ENCODE data around the gene SMAD9. TPM values are rescaled to one million over a fixed set of nuclear protein-coding genes. Genes with fewer than 3 reads are reported as not detected.

SMAD9 gene
- 10 to 100 TPM in 1 of 2 donors, 1 to 10 TPM in 1; 9.2 to 35.0 TPM for total RNA-seq
- polyA plus RNA-seq, result 1 to 10 TPM; 2.5 to 3.2 TPM
- long read RNA-seq, donor 1, full-length matches to known transcripts, result 1 of 7 reads
- long read RNA-seq, donor 1, partial matches to known transcripts, result 6 of 7 reads
- long read RNA-seq, donor 1, other reads (novel, unspliced or antisense), result 0 of 7 reads
- long read RNA-seq, donor 2, full-length matches to known transcripts, result 2 of 2 reads
- long read RNA-seq, donor 2, partial matches to known transcripts, result 0 of 2 reads
- long read RNA-seq, donor 2, other reads (novel, unspliced or antisense), result 0 of 2 reads
- long read RNA-seq, donor 3, full-length matches to known transcripts, result 3 of 8 reads
- long read RNA-seq, donor 3, partial matches to known transcripts, result 5 of 8 reads
- long read RNA-seq, donor 3, other reads (novel, unspliced or antisense), result 0 of 8 reads
- long read RNA-seq, donor 4, result 0 reads
- long read RNA-seq, donor 5, full-length matches to known transcripts, result 3 of 35 reads
- long read RNA-seq, donor 5, partial matches to known transcripts, result 32 of 35 reads
- long read RNA-seq, donor 5, other reads (novel, unspliced or antisense), result 0 of 35 reads

DNA sequence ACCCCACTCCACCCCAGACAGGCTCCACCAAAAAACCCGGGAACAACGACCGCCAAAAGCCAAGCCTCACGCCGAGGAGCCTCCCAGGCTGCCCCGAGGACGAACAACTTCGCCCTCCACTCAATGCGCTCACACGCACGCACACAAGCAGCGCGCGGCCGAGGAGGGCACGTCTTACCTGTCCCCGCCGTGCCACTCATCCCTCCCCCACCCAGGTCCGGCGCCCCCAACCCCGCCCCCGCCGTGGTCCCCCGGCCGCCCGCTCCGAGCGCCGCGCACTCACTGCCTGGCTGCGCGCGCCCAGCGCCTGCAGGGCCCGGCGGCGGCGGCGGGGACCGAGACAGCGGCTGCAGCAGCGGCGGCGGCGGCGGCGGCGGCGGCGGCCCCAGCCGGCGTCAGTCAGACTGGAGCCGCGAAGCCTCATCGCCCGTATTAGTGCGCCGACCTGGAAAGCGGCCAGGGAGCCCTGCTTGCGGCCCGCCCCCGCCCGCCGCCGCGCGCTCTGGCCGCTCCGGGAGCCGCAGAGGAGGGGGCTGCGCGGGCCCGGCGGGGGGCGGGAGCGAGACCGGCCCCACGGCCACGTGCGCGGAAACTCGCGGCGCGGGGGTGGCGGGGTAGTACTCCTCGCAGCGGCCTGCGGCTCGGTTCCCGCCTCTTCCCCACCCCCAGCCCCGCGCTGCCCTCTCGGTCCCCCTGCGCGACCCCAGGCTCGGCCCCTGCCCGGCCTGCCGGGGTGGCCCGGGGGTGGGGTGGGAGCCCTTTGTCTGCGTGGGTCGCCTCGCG, at the start of gene SMAD9:
Gene SMAD9, minus strand, starts transcription at position 406 of the 783 bp plus-strand sequence. CDS start 40,549 bp downstream, outside the sequence.
- Histone ChIP-seq H3K27ac (ENCODE audit: low read depth in 1 of 2, low read length in 1 of 2) (peak within 1 kb of the TSS; percentile 51 to 79), H3K4me1 (ENCODE audit: control insufficient read depth in 5 of 5, insufficient read depth in 5 of 5, low read length in 5 of 5) (peaks cover 0 to 42% (median 4%) of the 10 kb centered on the region in 5 donors), H3K36me3 (ENCODE audit: control insufficient read depth in 4 of 4, insufficient read depth in 4 of 4, low read length in 4 of 4) (no peaks in the 10 kb centered on the region), H3K4me3 (peak within 1 kb of the TSS; percentile 64), H3K9ac (ENCODE audit: insufficient read depth in 1 of 2, low read length in 2 of 2) (peak within 1 kb of the TSS; percentile 66 to 92), H3K9me3 (ENCODE audit: control insufficient read depth in 4 of 4, insufficient read depth in 3 of 4, low read length in 3 of 4) (no peaks in the 10 kb centered on the region), H3K27me3 (ENCODE audit: control insufficient read depth in 3 of 3, insufficient read depth in 3 of 3, low read length in 2 of 3) (no peaks in the 10 kb centered on the region)
- TF ChIP-seq, protein P1, sequence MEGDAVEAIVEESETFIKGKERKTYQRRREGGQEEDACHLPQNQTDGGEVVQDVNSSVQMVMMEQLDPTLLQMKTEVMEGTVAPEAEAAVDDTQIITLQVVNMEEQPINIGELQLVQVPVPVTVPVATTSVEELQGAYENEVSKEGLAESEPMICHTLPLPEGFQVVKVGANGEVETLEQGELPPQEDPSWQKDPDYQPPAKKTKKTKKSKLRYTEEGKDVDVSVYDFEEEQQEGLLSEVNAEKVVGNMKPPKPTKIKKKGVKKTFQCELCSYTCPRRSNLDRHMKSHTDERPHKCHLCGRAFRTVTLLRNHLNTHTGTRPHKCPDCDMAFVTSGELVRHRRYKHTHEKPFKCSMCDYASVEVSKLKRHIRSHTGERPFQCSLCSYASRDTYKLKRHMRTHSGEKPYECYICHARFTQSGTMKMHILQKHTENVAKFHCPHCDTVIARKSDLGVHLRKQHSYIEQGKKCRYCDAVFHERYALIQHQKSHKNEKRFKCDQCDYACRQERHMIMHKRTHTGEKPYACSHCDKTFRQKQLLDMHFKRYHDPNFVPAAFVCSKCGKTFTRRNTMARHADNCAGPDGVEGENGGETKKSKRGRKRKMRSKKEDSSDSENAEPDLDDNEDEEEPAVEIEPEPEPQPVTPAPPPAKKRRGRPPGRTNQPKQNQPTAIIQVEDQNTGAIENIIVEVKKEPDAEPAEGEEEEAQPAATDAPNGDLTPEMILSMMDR (IDR thresholded peaks at IDR 0.05; ENCODE audit: control extremely low read depth, extremely low read depth), result no peak
- WGBS, 2 donors, result 1% methylated on average over 56 to 104 of the region's 104 CpGs
- ATAC-seq (ENCODE audit: insufficient read depth, low FRiP score), result peak; percentile 70
- DNase-seq, result peak; percentile 85 to 93 (median 89)

DNA sequence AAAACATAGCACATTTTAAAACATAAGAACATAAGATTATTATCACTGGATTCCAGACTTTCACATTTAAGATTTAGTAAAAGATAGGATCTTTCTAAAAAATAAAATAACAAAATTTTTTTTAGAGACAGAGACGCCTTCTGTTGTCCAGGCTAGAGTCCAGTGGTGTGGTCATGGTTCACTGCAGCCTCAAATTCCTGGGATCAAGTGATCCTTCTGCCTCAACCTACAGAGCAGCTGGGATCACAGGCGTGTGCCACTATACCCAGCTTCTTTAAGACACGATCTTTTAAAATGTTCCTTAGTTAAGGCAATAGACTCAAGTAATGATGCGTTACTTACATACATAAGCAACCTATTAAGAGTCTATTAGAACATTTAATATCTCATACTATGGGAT, 46.4 kb upstream of the SMAD9 start:
- H3K4me1 ChIP-seq (ENCODE audit: control insufficient read depth in 5 of 5, insufficient read depth in 5 of 5, low read length in 5 of 5), result no peaks in the 10 kb centered on the region
- 97 to 98% methylated on average over 4 of the region's 4 CpGs for WGBS, 2 donors
- no peak for ATAC-seq (ENCODE audit: insufficient read depth, low FRiP score)
- H3K27ac ChIP-seq (ENCODE audit: low read depth in 1 of 2, low read length in 1 of 2), result no peak overlapping the region
- no peaks in the 10 kb centered on the region for H3K9me3 ChIP-seq (ENCODE audit: control insufficient read depth in 4 of 4, insufficient read depth in 3 of 4, low read length in 3 of 4)
- no peaks in the 10 kb centered on the region for H3K27me3 ChIP-seq (ENCODE audit: control insufficient read depth in 3 of 3, insufficient read depth in 3 of 3, low read length in 2 of 3)
- DNase-seq, result no peak
- TF ChIP-seq, protein P1 (IDR thresholded peaks at IDR 0.05; ENCODE audit: control extremely low read depth, extremely low read depth), result no peak
- H3K36me3 ChIP-seq (ENCODE audit: control insufficient read depth in 4 of 4, insufficient read depth in 4 of 4, low read length in 4 of 4), result peaks cover 13 to 40% (median 28%) of the 10 kb centered on the region in 4 donors
- no peak overlapping the region for H3K4me3 ChIP-seq
- no peak overlapping the region for H3K9ac ChIP-seq (ENCODE audit: insufficient read depth in 1 of 2, low read length in 2 of 2)

GRCh38 chr13:36965767-36966166, 45.7 kb upstream of the SMAD9 start:
- TF ChIP-seq, protein P1 (IDR thresholded peaks at IDR 0.05; ENCODE audit: control extremely low read depth, extremely low read depth), result no peak
- no peaks in the 10 kb centered on the region for H3K27me3 ChIP-seq (ENCODE audit: control insufficient read depth in 3 of 3, insufficient read depth in 3 of 3, low read length in 2 of 3)
- no peaks in the 10 kb centered on the region for H3K4me1 ChIP-seq (ENCODE audit: control insufficient read depth in 5 of 5, insufficient read depth in 5 of 5, low read length in 5 of 5)
- peaks cover 10 to 40% (median 29%) of the 10 kb centered on the region in 4 donors for H3K36me3 ChIP-seq (ENCODE audit: control insufficient read depth in 4 of 4, insufficient read depth in 4 of 4, low read length in 4 of 4)
- no peak for ATAC-seq (ENCODE audit: insufficient read depth, low FRiP score)
- no peak for DNase-seq
- no peak overlapping the region for H3K27ac ChIP-seq (ENCODE audit: low read depth in 1 of 2, low read length in 1 of 2)
- no peaks in the 10 kb centered on the region for H3K9me3 ChIP-seq (ENCODE audit: control insufficient read depth in 4 of 4, insufficient read depth in 3 of 4, low read length in 3 of 4)
- H3K4me3 ChIP-seq, result no peak overlapping the region
- H3K9ac ChIP-seq (ENCODE audit: insufficient read depth in 1 of 2, low read length in 2 of 2), result no peak overlapping the region
- 69 to 77% methylated on average over 2 of the region's 2 CpGs for WGBS, 2 donors

Data from lung (tissue), 16 donors.